ENCODE data around the gene VIPAS39.

DNA sequence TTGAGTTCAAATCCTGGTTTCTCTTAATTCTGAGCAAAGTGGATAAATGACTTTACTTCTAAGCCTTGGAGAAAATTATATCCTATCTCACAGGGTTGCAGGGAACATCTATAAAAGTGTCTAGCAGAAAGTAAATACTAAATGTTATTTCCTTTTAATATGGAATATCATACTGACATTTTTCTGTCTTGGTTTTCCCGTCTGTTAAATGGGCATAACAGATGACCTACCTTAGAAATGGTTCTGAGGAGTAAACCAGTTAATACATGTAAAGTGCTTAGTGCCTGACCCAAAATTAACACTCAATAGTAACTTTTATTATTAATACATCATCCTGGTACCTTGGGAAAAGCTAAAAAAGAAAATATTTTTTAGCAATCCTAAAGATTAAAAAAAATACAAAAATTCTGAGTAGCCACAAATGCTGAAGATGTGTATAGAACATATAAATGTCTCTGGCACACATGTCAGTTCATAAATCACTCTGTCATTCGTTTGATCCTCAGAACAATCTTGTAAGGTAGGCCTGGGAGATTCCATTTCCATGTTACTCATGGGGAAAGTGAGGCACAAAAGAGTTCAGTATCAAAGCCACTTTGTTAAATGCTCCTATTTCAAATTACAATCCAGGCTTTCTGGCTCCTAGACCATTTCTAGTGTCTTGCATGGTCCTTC is 1.3 kb downstream of the VIPAS39 start:
- TF ChIP-seq ELF4 (IDR thresholded peaks at IDR 0.05) (no peak), SP1 (IDR thresholded peaks at IDR 0.05) (no peak), SUZ12 (IDR thresholded peaks at IDR 0.05) (no peak), FOXM1 (IDR thresholded peaks at IDR 0.05; ENCODE audit: borderline replicate concordance) (no peak), FOXK2 (IDR thresholded peaks at IDR 0.05) (no peak), FOXA1 (IDR thresholded peaks at IDR 0.05) (no peak), ZNF384 (IDR thresholded peaks at IDR 0.05) (no peak), L3MBTL2 (conservative IDR thresholded peaks at IDR 0.05) (no peak)
